ENCODE data around the gene PAQR5. TPM values are rescaled to one million over a fixed set of nuclear protein-coding genes. Genes with fewer than 3 reads are reported as not detected.

PAQR5 gene
- total RNA-seq, 4 donors from 2014 or later, result 0.27 to 2.6 (median 1.4) TPM

DNA sequence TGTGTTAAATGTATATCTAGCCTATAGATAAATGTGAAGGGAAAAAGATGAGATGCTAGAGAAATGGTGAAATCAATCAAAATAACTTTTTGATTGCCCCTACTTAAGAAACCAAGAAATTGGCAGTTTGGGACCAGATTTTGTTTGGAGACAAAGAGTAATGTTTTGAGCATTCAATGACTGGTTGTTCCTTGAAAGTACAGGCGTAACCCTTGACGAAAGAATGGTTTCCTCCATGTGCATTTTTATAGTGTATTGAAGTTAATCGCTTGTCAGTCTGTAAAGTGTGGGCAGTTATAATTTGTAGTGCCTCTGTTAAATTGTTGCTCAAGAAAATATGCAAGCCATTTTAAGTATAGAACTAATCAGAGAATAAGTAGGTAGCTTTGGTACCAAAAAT, 116.7 kb downstream of the PAQR5 start:
- Histone ChIP-seq H3K36me3 (no peaks in the 10 kb centered on the region), H3K9me3 (no peaks in the 10 kb centered on the region), H3K27ac (no peak overlapping the region), H3K4me1 (peaks cover 0 to 19% (median 0%) of the 10 kb centered on the region in 3 donors), H3K27me3 (no peaks in the 10 kb centered on the region), H3K4me3 (no peak overlapping the region)
- 61 to 65% methylated on average over 3 of the region's 3 CpGs for WGBS, 2 donors (ENCODE audit: low coverage in 1 of 2)
- ATAC-seq, result no peak
- no peak for TF ChIP-seq EP300 (IDR thresholded peaks at IDR 0.05)
- TF ChIP-seq POLR2A (IDR thresholded peaks at IDR 0.05), result no peak
- TF ChIP-seq, protein P1, sequence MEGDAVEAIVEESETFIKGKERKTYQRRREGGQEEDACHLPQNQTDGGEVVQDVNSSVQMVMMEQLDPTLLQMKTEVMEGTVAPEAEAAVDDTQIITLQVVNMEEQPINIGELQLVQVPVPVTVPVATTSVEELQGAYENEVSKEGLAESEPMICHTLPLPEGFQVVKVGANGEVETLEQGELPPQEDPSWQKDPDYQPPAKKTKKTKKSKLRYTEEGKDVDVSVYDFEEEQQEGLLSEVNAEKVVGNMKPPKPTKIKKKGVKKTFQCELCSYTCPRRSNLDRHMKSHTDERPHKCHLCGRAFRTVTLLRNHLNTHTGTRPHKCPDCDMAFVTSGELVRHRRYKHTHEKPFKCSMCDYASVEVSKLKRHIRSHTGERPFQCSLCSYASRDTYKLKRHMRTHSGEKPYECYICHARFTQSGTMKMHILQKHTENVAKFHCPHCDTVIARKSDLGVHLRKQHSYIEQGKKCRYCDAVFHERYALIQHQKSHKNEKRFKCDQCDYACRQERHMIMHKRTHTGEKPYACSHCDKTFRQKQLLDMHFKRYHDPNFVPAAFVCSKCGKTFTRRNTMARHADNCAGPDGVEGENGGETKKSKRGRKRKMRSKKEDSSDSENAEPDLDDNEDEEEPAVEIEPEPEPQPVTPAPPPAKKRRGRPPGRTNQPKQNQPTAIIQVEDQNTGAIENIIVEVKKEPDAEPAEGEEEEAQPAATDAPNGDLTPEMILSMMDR (IDR thresholded peaks at IDR 0.05), result no peak
- TF ChIP-seq POLR2AphosphoS5 (IDR thresholded peaks at IDR 0.05), result no peak

GRCh38 chr15:69417581-69417980, 118.9 kb downstream of the PAQR5 start:
- H3K9me3 ChIP-seq, result no peaks in the 10 kb centered on the region
- H3K36me3 ChIP-seq, result no peaks in the 10 kb centered on the region
- H3K4me3 ChIP-seq, result no peak overlapping the region
- H3K4me1 ChIP-seq, result peaks cover 0 to 19% (median 0%) of the 10 kb centered on the region in 3 donors
- no peak overlapping the region for H3K27ac ChIP-seq
- TF ChIP-seq POLR2AphosphoS5 (IDR thresholded peaks at IDR 0.05) (no peak), POLR2A (IDR thresholded peaks at IDR 0.05) (no peak), EP300 (IDR thresholded peaks at IDR 0.05) (no peak)
- TF ChIP-seq, protein P1 (IDR thresholded peaks at IDR 0.05), result no peak
- ATAC-seq, result no peak
- H3K27me3 ChIP-seq, result no peaks in the 10 kb centered on the region

- Histone ChIP-seq H3K36me3 (no peaks in the 10 kb centered on the region), H3K9me3 (no peaks in the 10 kb centered on the region), H3K4me3 (no peak overlapping the region), H3K27ac (no peak overlapping the region), H3K27me3 (no peaks in the 10 kb centered on the region), H3K4me1 (no peaks in the 10 kb centered on the region)
- TF ChIP-seq, protein P1 (IDR thresholded peaks at IDR 0.05), result no peak
- TF ChIP-seq EP300 (IDR thresholded peaks at IDR 0.05), result no peak
- TF ChIP-seq POLR2AphosphoS5 (IDR thresholded peaks at IDR 0.05), result no peak
- no peak for ATAC-seq
Measured at GRCh38 chr15:69421498-69421897, 122.8 kb downstream of the PAQR5 start.

GRCh38 chr15:69422336-69422895, 123.7 kb downstream of the PAQR5 start:
- no peak for ATAC-seq
- no peak overlapping the region for H3K27ac ChIP-seq
- TF ChIP-seq POLR2AphosphoS5 (IDR thresholded peaks at IDR 0.05), result no peak
- no peak for TF ChIP-seq POLR2A (IDR thresholded peaks at IDR 0.05)
- TF ChIP-seq EP300 (IDR thresholded peaks at IDR 0.05), result no peak
- TF ChIP-seq, protein P1 (IDR thresholded peaks at IDR 0.05), result no peak

DNA sequence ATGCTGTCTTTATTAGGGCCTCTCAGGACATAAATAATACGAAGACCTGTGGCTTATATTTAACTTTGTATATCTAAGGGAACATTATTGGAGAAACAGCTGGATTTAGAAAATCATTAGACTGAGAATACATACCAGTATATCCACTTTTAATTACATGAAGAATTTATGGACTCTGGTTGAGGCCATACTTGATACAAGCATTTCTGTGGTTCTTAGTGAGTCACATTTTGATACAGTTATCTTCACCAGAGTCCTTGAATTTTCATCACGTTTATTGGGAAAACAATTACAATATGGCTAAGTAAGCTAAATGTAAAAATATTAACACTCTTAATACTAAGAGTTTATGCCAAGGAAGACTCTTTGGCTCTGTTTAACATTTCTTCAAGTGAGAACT, 125.3 kb downstream of the PAQR5 start:
- 84 to 96% methylated on average over 2 of the region's 2 CpGs for WGBS, 2 donors (ENCODE audit: low coverage in 1 of 2)
- TF ChIP-seq POLR2AphosphoS5 (IDR thresholded peaks at IDR 0.05) (no peak), EP300 (IDR thresholded peaks at IDR 0.05) (no peak), POLR2A (IDR thresholded peaks at IDR 0.05) (no peak)
- TF ChIP-seq, protein P1 (IDR thresholded peaks at IDR 0.05), result no peak

More at GRCh38 chr15:69422336-69422895, 123.7 kb downstream of the PAQR5 start:
- no peaks in the 10 kb centered on the region for H3K9me3 ChIP-seq
- no peaks in the 10 kb centered on the region for H3K36me3 ChIP-seq
- WGBS, 2 donors (ENCODE audit: low coverage in 1 of 2), result 82 to 83% methylated on average over 3 of the region's 4 CpGs
- no peaks in the 10 kb centered on the region for H3K27me3 ChIP-seq
- no peak overlapping the region for H3K4me3 ChIP-seq
- no peaks in the 10 kb centered on the region for H3K4me1 ChIP-seq

More for the DNA sequence above, 125.3 kb downstream of the PAQR5 start:
- H3K4me3 ChIP-seq, result no peak overlapping the region
- ATAC-seq, result no peak
- no peaks in the 10 kb centered on the region for H3K27me3 ChIP-seq
- no peaks in the 10 kb centered on the region for H3K4me1 ChIP-seq
- H3K9me3 ChIP-seq, result no peaks in the 10 kb centered on the region
- H3K27ac ChIP-seq, result no peak overlapping the region
- H3K36me3 ChIP-seq, result no peaks in the 10 kb centered on the region

All from gastroesophageal sphincter (tissue), 4 donors.